Vagina (tissue), 2 donors: Measurements from ENCODE around the gene SACS.

Experiments used
- CTCF ChIP-seq, 3 experiments: fragments of 450-650 bp in 2 of 3; fragments of 200-600 bp in 1 of 3; sonication (generic) in 1 of 3; IDR thresholded peaks; one replicate each; pipeline ENCODE4 v1.5.1; 2017 to 2019; ENCODE audit warnings: antibody characterized with exemption in 3 of 3, mild to moderate bottlenecking in 2 of 3, moderate library complexity in 2 of 3
- POLR2A ChIP-seq, 2 donors: fragments of 450-650 bp; IDR thresholded peaks; one replicate each; pipeline ENCODE4 v1.6.1; 2017; ENCODE audit warnings: antibody characterized with exemption in 2 of 2, mild to moderate bottlenecking in 2 of 2, moderate library complexity in 2 of 2
- POLR2AphosphoS5 ChIP-seq, 2 donors: sonication (generic); formaldehyde crosslinking; IDR thresholded peaks; one replicate each; pipeline ENCODE4 v1.9.0; 2017; ENCODE audit warnings: antibody characterized with exemption in 2 of 2, mild to moderate bottlenecking in 2 of 2, low read depth in 1 of 2; ENCODE audit not compliant: insufficient read depth in 1 of 2

DNA sequence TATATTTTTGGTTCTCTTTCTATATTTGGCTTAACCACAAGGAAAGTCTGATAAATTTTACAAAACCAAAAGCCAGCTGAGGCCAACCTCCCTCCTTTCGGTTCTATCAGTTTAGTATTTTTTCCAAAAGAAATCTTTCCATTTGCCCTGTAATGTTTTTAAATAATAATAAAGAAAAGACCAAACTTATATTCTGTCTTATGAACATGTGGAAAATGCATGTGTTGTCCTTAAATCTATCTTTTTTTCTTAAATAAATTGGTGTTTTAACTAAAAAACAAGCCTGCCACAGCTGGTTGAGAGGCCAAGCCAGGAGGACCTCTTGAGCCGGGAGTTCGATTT is 113.6 kb downstream of the SACS start:
- TF ChIP-seq CTCF (IDR thresholded peaks at IDR 0.05) (no peak), POLR2A (IDR thresholded peaks at IDR 0.05) (no peak), POLR2AphosphoS5 (IDR thresholded peaks at IDR 0.05; ENCODE audit: insufficient read depth in 1 of 2, low read depth in 1 of 2) (no peak)
